SK-N-MC (cell line): ENCODE measurements around the gene XPO1.

ENCODE experiments used
- DNase-seq: peaks from one replicate; pipeline ENCODE4 v3.0.0-alpha.2; 2011; ENCODE audit warnings: low read depth, low spot score
- H3K27ac ChIP-seq: fragments of 200-600 bp; sonication (generic); 2 replicates; pipeline ENCODE4 v1.5.1; 2016; ENCODE audit warnings: mixed run types
- H3K36me3 ChIP-seq: fragments of 200-600 bp; sonication (generic); 2 replicates; pipeline ENCODE4 v1.6.1; 2017; ENCODE audit warnings: antibody characterized with exemption, low read length, mixed read lengths; ENCODE audit not compliant: insufficient read depth
- H3K4me3 ChIP-seq: fragments of 200-600 bp; sonication (generic); 2 replicates; pipeline ENCODE4 v1.5.1; 2016
- H3K9ac ChIP-seq: fragments of 200-600 bp; sonication (generic); 2 replicates; pipeline ENCODE4 v1.8.0; 2017; ENCODE audit warnings: mixed run types, mixed read lengths; ENCODE audit not compliant: insufficient read length
- H3K9me3 ChIP-seq: fragments of 200-600 bp; sonication (generic); 2 replicates; pipeline ENCODE4 v1.6.1; 2017; ENCODE audit warnings: low read depth, mild to moderate bottlenecking, antibody characterized with exemption, low read length, moderate library complexity, mixed read lengths
- EZH2 ChIP-seq: fragments of 200-600 bp; sonication (generic); IDR thresholded peaks from one replicate; pipeline ENCODE4 v1.6.1; 2017; ENCODE audit warnings: antibody characterized with exemption
- FOXP2 ChIP-seq: optimal IDR thresholded peaks from 2 replicates; pipeline ENCODE3; 2011; ENCODE audit warnings: mild to moderate bottlenecking, moderate library complexity; ENCODE audit not compliant: insufficient read depth; ENCODE audit errors: extremely low read length, control extremely low read depth
- POLR2AphosphoS5 ChIP-seq: IDR thresholded peaks from 2 replicates; pipeline ENCODE4 v1.6.1; 2012; ENCODE audit warnings: mild to moderate bottlenecking, low read depth, low read length, borderline replicate concordance

XPO1 gene

GRCh38 chr2:61537277-61537949 lies 743 bp downstream of the XPO1 start:
- Histone ChIP-seq H3K4me3 (peak overlapping the region; percentile 96), H3K27ac (peak overlapping the region; percentile 98), H3K9me3 (no peaks in the 10 kb centered on the region), H3K36me3 (peaks cover 30% of the 10 kb centered on the region), H3K9ac (peak overlapping the region; percentile 96)
- DNase-seq: no peak
- no peak for TF ChIP-seq FOXP2
- TF ChIP-seq EZH2: no peak
- TF ChIP-seq POLR2AphosphoS5: no peak

DNA sequence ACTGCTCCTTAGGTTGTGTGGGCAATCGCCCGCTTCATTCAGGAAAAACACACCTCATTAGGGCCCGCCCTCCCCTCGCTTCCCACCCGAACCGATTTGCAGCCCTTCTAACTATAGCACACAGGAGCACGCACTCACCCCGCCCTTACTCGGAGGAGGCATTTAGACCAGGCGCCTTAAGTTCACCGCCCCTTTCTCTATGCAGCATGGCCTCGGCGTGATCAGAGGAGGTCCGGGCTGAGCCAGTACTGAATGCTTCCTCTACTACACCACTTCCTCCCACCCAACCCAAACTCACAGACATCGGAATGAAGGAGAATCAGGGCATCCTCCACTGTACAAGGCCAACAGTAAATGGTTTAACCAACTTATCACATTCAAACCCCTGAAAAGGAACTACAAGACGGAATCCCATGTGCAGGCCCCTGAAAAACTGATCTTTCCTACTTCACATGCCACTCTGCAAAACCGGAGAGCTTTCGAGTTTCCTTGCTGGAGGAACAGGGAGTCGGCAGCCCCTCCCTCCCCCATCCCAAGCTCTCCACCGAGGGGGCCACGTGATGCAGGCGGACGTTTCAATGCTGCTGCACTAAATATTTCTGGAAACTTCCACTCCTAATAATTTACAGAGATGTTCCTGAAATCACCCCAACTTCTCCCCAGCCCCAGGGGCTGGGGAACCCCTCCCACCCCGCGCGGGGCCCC lies 1.4 kb downstream of the XPO1 start:
- H3K27ac ChIP-seq: peak overlapping the region; percentile 98
- peaks cover 36% of the 10 kb centered on the region for H3K36me3 ChIP-seq
- no peak for DNase-seq
- H3K4me3 ChIP-seq: peak overlapping the region; percentile 96
- H3K9ac ChIP-seq: peak overlapping the region; percentile 96
- H3K9me3 ChIP-seq: no peaks in the 10 kb centered on the region
- TF ChIP-seq EZH2 (no peak), POLR2AphosphoS5 (peak; percentile 82), FOXP2 (no peak)

DNA sequence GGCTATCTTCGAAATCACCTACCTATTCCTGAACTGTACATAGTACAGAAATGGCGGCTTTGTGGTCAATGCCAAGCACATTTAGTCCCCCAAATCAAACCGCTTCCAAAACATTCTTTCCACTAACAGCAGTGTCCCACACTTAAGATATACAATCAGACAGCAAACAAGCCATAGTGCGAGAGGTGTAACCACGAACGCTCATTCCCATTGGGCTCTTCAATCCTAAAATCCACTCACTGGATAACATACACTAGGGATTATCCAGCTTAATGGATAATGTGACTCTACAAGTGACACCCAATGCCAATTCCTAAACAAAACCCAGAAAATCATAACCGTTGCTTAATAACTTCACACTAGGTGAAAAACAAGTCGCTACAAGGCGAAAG lies 2.0 kb downstream of the XPO1 start:
- H3K9ac ChIP-seq: peak overlapping the region; percentile 96
- TF ChIP-seq FOXP2 (no peak), POLR2AphosphoS5 (no peak), EZH2 (no peak)
- H3K27ac ChIP-seq: peak overlapping the region; percentile 98
- no peaks in the 10 kb centered on the region for H3K9me3 ChIP-seq
- DNase-seq: no peak
- H3K4me3 ChIP-seq: peak overlapping the region; percentile 96
- peaks cover 40% of the 10 kb centered on the region for H3K36me3 ChIP-seq

DNA sequence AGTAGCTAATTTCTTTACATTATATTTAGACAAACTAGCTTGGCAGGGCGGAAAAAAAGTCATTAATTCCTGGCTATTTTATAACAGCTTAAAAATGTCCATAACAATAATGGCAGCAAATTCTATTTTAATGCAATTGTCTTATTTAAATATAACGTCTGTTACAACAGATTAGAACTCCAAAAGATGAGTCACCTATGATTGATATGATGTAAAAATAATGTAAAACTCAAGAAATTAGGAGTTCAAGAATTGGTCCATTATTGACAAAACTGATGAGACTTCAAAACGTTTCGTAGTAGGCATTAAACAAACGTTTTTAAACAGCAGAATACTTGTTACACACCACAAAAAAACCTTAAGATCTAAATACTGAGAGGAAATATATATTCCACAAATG lies 2.7 kb downstream of the XPO1 start:
- peak overlapping the region; percentile 96 for H3K9ac ChIP-seq
- H3K9me3 ChIP-seq: no peaks in the 10 kb centered on the region
- DNase-seq: no peak
- peak overlapping the region; percentile 96 for H3K4me3 ChIP-seq
- TF ChIP-seq EZH2 (no peak), POLR2AphosphoS5 (no peak), FOXP2 (no peak)
- H3K27ac ChIP-seq: 0 out of 2 replicates have a peak overlapping the region, but pooled peaks have one; percentile 98
- peaks cover 47% of the 10 kb centered on the region for H3K36me3 ChIP-seq

DNA sequence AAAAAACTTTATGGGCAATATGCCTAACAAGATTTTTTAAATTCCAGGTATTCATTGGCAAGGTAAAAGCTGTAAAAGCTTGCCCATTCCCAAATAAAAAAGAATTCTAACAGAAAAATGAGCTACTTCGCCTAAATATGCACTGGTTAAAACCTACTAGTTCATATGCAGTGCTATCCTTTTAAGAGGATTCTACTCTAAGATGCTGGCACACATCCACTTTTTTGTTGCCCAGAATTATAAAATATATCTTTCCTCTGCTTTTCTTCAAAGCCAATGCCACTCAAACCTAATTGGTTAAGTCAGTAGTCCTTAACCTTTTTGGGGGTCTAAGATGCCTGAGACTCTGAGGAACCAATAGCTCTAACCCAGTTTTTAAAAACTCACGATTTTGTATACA lies 3.2 kb downstream of the XPO1 start:
- Histone ChIP-seq H3K27ac (0 out of 2 replicates have a peak overlapping the region, but pooled peaks have one; percentile 17), H3K9ac (peak overlapping the region; percentile 96), H3K9me3 (no peaks in the 10 kb centered on the region), H3K4me3 (peak overlapping the region; percentile 96), H3K36me3 (peaks cover 53% of the 10 kb centered on the region)
- no peak for TF ChIP-seq FOXP2
- DNase-seq: no peak

DNA sequence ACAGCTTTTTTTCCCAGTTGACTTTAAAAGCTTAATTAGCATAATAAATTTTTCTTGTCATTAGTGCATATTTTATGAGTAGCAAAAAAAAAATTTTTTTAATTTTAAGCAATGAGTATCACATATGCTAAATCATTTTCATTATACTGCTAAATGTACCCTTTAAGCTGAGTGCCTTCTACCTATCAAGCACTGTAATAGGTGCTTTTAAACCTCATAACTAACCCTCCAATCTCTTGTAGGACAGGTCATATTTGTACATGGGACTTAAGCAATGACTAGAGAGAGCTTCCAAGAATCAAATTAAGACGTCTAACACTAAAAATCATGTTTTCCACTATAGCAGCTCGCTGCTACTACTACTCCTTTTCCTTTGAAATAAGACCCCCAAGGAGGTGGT lies 7.4 kb downstream of the XPO1 start:
- Histone ChIP-seq H3K27ac (no peak overlapping the region), H3K4me3 (no peak overlapping the region), H3K36me3 (peaks cover 84% of the 10 kb centered on the region), H3K9me3 (no peaks in the 10 kb centered on the region), H3K9ac (no peak overlapping the region)
- DNase-seq: no peak
- no peak for TF ChIP-seq POLR2AphosphoS5
- TF ChIP-seq EZH2: no peak
- no peak for TF ChIP-seq FOXP2

GRCh38 chr2:61529944-61530735 lies 8.0 kb downstream of the XPO1 start:
- Histone ChIP-seq H3K27ac (peak overlapping the region; percentile 2; the same call in 1 of the 2 replicates), H3K9me3 (no peaks in the 10 kb centered on the region), H3K4me3 (no peak overlapping the region), H3K36me3 (peaks cover 84% of the 10 kb centered on the region), H3K9ac (no peak overlapping the region)
- no peak for DNase-seq
- TF ChIP-seq EZH2 (no peak), FOXP2 (no peak), POLR2AphosphoS5 (no peak)

GRCh38 chr2:61520261-61520660 lies 17.9 kb downstream of the XPO1 start:
- no peak for TF ChIP-seq FOXP2
- TF ChIP-seq POLR2AphosphoS5: no peak
- TF ChIP-seq EZH2: no peak
- no peak for DNase-seq
- peaks cover 92% of the 10 kb centered on the region for H3K36me3 ChIP-seq
- no peak overlapping the region for H3K27ac ChIP-seq
- H3K9ac ChIP-seq: no peak overlapping the region
- H3K4me3 ChIP-seq: no peak overlapping the region
- H3K9me3 ChIP-seq: no peaks in the 10 kb centered on the region
